ENCODE data around the gene DDI2. TPM values are rescaled to one million over a fixed set of nuclear protein-coding genes. Genes with fewer than 3 reads are reported as not detected.

Gene DDI2
- total RNA-seq, 1 donor from 2014 or later = 53.0 TPM

DNA sequence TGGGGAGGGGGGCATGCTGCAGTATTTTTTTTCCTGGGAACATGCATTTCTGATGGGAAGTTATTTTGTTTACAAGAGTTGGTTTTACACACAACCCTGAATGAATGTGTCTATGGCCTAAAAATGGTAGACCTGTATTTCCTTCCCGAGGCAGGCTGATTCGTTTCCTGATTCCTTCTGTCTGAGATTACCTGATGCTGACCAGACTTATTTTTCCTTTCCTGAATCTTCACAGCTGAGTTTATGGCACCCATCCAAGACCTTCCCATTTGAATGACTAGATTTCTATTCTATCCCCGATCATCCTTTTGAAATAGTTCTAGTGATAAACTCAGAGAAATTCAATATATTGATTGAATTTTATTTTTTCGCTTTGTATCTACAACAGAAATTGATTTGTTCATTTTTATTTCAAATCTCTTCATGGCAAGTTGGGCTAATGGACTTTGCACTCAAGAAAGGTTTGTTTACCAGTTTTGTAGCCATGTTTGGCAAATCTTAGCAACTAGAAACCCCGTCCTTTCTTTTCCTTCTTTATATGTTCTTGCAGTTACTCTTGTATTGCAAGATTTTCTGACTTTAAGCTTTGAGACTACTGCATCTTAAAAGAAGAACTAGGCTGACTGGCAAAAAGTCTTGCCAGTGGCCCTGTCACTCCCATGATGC is 51.0 kb downstream of the DDI2 start:
- H3K9me3 Mint-ChIP-seq = no peaks in the 10 kb centered on the region
- no peaks in the 10 kb centered on the region for H3K27me3 Mint-ChIP-seq
- DNase-seq = no peak
- H3K4me1 Mint-ChIP-seq = no peaks in the 10 kb centered on the region
- no peak overlapping the region for H3K27ac Mint-ChIP-seq
- intact Hi-C loops (cut with micrococcal nuclease) = no loop called here
- peaks cover 7% of the 10 kb centered on the region for H3K36me3 Mint-ChIP-seq (ENCODE audit: low read depth)
- H3K4me3 Mint-ChIP-seq = no peak overlapping the region

DNA sequence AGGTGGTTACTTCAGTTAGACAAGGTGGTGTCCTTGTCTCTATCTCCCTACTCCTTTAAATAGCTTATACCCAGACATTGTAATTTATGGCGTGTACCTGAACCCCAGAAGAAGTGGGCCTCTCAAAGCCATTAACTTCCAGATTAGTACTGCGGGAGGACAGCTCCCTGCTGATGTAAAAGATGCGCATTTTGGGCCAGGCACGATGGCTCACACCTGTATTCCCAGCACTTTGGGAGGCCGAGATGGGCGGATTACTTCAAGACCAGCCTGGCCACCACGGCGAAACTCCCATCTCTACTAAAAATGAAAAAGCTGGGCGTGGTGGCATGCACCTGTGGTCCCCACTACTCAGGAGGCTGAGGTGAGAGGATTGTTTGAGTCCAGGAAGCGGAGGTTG is 51.8 kb downstream of the DDI2 start:
- Mint-ChIP-seq H3K27ac (no peak overlapping the region), H3K4me3 (no peak overlapping the region), H3K9me3 (no peaks in the 10 kb centered on the region), H3K36me3 (ENCODE audit: low read depth) (peaks cover 7% of the 10 kb centered on the region), H3K4me1 (no peaks in the 10 kb centered on the region), H3K27me3 (no peaks in the 10 kb centered on the region)
- intact Hi-C loops (cut with micrococcal nuclease) = no loop called here
- DNase-seq = no peak

DNA sequence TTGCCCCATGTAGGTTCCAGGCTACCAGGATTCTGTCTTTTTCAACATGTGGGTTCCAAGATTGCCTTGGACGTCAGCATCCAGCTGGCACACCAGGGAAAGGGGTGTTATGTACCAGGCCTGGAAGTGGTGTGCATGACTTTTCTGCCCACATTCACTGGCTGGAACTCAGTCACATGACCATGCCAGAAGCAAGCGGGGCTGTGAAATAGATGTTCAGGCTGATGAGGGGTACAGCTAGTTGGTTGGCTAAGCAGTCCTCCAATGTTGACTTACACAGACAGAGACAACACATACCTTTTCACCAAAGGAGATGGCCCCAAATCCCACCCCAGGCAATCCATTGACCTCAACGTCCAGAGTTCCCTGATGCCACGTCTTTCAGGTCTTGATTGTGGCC is 52.6 kb downstream of the DDI2 start:
- Mint-ChIP-seq H3K4me1 (no peaks in the 10 kb centered on the region), H3K4me3 (no peak overlapping the region), H3K36me3 (ENCODE audit: low read depth) (peaks cover 7% of the 10 kb centered on the region), H3K27ac (no peak overlapping the region), H3K27me3 (no peaks in the 10 kb centered on the region), H3K9me3 (no peaks in the 10 kb centered on the region)
- intact Hi-C loops (cut with micrococcal nuclease) = no loop called here
- DNase-seq = no peak

DNA sequence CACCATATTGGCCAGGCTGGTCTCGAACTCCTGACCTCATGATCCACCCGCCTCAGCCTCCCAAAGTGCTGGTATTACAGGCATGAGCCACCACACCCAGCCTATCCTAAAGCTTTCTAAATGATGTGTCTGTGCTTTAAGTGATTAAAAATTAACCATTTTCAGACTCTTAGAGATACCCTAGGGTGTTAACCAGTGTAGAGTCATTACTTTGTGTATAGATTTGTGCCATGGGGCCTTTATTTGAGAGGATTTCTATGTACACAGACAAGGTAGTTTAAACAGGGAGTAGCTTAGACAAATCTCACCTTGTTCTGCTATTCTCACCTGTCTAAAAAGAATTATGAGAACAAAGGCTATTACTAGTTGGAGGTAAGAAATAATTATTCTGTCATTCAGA is 54.2 kb downstream of the DDI2 start:
- Mint-ChIP-seq H3K27ac (no peak overlapping the region), H3K4me1 (no peaks in the 10 kb centered on the region), H3K4me3 (no peak overlapping the region), H3K27me3 (no peaks in the 10 kb centered on the region), H3K9me3 (no peaks in the 10 kb centered on the region), H3K36me3 (ENCODE audit: low read depth) (peaks cover 4% of the 10 kb centered on the region)
- DNase-seq = no peak
- intact Hi-C loops (cut with micrococcal nuclease) = no loop called here

DNA sequence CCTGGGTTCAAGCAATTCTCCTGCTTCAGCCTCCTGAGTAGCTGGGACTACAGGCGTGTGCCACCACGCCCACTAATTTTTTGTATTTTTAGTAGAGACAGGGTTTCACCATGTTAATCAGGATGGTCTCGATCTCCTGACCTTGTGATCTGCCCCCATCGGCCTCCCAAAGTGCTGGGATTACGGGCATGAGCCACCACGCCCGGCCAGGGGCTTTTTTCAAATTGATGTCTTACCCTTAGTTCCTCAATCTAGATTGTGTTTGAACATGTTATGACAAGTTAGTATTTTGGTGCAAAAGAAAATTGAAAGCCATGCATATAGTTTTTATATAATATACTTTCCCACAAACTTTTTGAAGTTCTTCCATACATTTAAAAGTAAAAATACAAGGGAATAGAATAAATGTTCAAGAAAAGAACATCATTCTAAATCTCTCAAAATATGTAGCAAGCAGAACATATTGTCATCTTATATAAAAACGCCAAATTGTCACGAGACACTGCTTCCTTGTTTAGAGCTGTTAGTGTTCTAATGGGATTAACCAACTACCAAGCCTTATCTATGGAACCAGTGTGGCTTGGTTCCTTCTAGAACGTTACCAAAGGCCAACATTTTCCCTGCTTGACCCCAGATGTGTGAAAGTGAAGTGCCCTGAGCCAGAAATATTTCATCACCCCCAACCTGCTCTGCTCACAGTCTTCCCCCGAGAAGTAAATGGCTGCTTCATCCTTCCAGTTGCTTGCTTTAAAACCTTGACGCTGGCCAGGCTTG is 57.3 kb downstream of the DDI2 start:
- H3K9me3 Mint-ChIP-seq = no peaks in the 10 kb centered on the region
- H3K4me3 Mint-ChIP-seq = no peak overlapping the region
- intact Hi-C loops (cut with micrococcal nuclease) = no loop called here
- H3K36me3 Mint-ChIP-seq (ENCODE audit: low read depth) = no peaks in the 10 kb centered on the region
- peaks cover 3% of the 10 kb centered on the region for H3K4me1 Mint-ChIP-seq
- DNase-seq = no peak
- H3K27ac Mint-ChIP-seq = no peak overlapping the region
- H3K27me3 Mint-ChIP-seq = no peaks in the 10 kb centered on the region

DNA sequence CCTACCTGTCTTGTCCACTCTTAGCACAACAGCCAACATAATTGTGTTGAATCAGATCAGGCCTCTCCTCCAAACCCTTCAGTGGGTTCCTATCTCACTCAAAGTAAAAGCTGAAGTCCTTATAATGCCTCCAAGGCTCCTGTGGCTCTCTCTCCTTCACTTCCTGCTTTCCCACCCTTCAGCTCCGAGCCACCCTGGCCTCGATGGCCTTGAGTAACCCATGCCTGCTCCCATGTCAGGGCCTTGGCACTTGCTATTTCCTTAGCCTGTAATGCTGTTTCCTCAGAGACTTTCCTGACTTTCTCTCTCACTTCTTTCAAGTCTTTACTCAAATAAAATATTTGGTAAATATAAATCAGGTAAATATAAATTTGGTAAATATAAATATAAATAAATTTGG is 58.8 kb downstream of the DDI2 start:
- no peak for DNase-seq
- no peak overlapping the region for H3K4me3 Mint-ChIP-seq
- peaks cover 10% of the 10 kb centered on the region for H3K4me1 Mint-ChIP-seq
- H3K9me3 Mint-ChIP-seq = no peaks in the 10 kb centered on the region
- H3K27me3 Mint-ChIP-seq = no peaks in the 10 kb centered on the region
- H3K27ac Mint-ChIP-seq = no peak overlapping the region
- intact Hi-C loops (cut with micrococcal nuclease) = no loop called here
- H3K36me3 Mint-ChIP-seq (ENCODE audit: low read depth) = no peaks in the 10 kb centered on the region

DNA sequence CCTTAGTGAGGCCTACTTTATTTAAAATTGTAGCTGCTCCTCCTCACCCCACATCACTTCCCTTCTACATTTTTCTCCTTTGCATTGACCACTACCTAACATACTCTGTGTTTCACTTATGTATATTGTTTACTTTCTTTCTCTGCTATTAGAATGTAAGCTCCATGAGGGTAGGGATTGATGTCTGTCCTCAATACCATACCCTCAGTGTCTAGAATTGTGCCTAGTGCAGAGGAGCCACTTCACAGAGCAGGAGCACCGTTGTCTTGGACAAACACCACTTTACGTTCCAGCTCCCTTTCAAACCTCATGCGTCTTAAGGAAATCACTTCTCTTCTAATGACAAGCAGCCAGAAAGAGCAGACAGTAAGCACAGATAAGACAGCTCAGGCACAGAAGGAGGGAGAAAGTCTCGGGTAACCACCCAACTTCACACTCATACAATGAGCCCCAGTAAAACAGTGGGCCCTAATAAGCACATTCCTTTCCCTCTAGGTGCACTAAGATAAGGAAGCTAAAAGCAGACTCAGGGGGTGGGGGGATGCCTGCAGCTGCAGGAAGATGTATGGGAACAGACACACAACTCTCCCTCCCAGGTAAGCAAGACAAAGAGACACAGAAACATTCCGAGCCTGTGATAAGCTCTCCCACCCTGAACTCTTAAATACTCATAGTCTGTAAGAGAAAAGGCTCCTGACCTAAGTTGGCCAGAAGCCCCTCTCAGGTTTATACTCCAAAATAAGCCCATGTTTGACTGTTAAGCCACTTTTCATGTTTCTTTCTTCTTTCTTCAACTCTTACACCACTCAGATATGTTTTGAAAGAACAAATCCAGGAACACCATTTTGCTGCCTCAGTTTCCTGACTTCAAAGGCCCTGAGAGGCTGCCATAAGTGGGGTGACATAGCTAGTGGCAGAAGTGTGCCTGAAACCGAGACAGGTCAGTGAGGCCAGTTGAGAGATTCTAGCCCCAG is 59.7 kb downstream of the DDI2 start:
- no peak overlapping the region for H3K27ac Mint-ChIP-seq
- no peaks in the 10 kb centered on the region for H3K27me3 Mint-ChIP-seq
- peaks cover 14% of the 10 kb centered on the region for H3K4me1 Mint-ChIP-seq
- intact Hi-C loops (cut with micrococcal nuclease) = no loop called here
- H3K4me3 Mint-ChIP-seq = no peak overlapping the region
- DNase-seq = no peak
- H3K36me3 Mint-ChIP-seq (ENCODE audit: low read depth) = no peaks in the 10 kb centered on the region
- no peaks in the 10 kb centered on the region for H3K9me3 Mint-ChIP-seq

DNA sequence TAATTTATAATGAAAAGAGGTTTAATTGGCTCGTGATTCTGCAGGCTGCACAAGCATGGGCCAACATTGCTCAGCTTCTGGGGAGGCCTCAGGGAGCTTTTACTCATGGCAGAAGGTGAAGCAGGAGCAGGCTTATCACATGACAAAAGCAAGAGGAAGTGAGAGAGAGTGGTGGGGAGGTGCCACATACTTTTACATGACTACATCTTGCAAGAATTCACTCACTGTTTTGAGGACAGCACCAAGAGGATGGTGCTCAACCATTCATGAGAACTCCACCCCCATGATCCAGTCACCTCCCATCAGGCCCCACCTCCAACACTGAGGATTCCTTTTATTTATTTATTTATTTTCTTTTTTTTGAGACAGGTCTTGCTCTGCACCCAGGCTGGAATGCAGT is 61.3 kb downstream of the DDI2 start:
- Mint-ChIP-seq H3K27me3 (no peaks in the 10 kb centered on the region), H3K4me3 (no peak overlapping the region), H3K9me3 (no peaks in the 10 kb centered on the region), H3K36me3 (ENCODE audit: low read depth) (no peaks in the 10 kb centered on the region), H3K4me1 (peaks cover 17% of the 10 kb centered on the region), H3K27ac (no peak overlapping the region)
- intact Hi-C loops (cut with micrococcal nuclease) = no loop called here
- DNase-seq = no peak

DNA sequence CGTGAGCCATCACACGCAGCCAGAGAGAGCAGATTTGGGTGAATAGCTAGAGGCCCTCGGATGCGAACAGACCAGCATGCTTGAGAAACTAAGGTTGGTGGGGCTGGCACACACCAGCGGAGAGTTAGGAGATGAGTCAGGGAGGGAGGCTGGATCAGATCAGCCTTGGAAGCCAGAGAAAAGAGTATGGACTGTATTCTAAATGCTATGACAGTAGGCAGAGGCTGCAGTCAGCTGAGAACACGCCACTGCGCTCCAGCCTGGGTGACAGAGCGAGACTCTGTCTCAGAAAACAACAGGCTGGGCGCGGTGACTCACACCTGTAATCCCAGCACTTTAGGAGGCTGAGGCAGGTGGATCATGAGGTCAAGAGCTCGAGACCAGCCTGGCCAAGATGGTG is 62.9 kb downstream of the DDI2 start:
- no peaks in the 10 kb centered on the region for H3K27me3 Mint-ChIP-seq
- H3K4me1 Mint-ChIP-seq = peaks cover 20% of the 10 kb centered on the region
- DNase-seq = no peak
- intact Hi-C loops (cut with micrococcal nuclease) = loop anchor here (5.0 kb wide), 1 partner anchor 153 kb away; the partner anchor contains the start of gene DNAJC16
- no peak overlapping the region for H3K27ac Mint-ChIP-seq
- H3K36me3 Mint-ChIP-seq (ENCODE audit: low read depth) = peaks cover 2% of the 10 kb centered on the region
- no peaks in the 10 kb centered on the region for H3K9me3 Mint-ChIP-seq
- no peak overlapping the region for H3K4me3 Mint-ChIP-seq

DNA sequence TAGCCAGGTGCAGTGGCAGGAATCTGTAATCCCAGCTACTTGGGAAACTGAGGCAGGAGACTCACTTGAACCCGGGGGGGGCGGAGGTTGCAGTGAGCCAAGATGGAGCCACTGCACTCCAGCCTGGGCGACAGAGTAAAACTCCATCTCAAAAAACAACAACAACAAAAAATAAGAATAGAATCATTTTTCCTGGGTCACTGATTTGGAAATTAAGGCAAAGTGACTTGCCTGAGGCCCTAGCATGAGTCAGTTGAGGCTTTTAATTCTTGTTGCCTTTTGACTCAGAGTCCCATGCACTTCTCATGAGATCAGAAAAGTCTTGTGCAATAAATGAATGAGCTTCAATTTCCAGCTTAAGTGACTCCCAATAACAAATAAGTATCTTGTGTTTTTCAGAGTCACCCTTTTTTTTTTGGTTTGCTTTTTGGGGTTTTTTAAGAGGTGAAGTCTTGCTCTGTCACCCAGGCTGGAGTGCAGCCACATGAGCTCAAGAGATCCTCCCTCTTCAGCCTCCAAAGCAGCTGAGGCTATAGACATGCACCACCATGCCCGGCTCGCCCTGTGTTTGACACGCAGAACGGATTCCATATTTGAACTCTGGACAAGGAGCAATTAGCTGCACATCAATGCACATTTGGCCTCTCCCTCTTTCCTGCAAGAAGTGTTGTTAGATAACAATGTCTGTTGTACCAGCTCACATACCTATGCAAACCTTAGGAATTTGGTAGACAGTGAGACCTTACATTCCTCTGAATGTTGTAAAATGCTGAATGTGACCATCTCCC is 63.5 kb downstream of the DDI2 start:
- no peaks in the 10 kb centered on the region for H3K27me3 Mint-ChIP-seq
- intact Hi-C loops (cut with micrococcal nuclease) = loop anchor here (5.0 kb wide), 1 partner anchor 153 kb away; the partner anchor contains the start of gene DNAJC16
- peaks cover 4% of the 10 kb centered on the region for H3K36me3 Mint-ChIP-seq (ENCODE audit: low read depth)
- H3K27ac Mint-ChIP-seq = peak overlapping the region; percentile 67
- H3K4me3 Mint-ChIP-seq = no peak overlapping the region
- peaks cover 23% of the 10 kb centered on the region for H3K4me1 Mint-ChIP-seq
- no peak for DNase-seq
- no peaks in the 10 kb centered on the region for H3K9me3 Mint-ChIP-seq

DNA sequence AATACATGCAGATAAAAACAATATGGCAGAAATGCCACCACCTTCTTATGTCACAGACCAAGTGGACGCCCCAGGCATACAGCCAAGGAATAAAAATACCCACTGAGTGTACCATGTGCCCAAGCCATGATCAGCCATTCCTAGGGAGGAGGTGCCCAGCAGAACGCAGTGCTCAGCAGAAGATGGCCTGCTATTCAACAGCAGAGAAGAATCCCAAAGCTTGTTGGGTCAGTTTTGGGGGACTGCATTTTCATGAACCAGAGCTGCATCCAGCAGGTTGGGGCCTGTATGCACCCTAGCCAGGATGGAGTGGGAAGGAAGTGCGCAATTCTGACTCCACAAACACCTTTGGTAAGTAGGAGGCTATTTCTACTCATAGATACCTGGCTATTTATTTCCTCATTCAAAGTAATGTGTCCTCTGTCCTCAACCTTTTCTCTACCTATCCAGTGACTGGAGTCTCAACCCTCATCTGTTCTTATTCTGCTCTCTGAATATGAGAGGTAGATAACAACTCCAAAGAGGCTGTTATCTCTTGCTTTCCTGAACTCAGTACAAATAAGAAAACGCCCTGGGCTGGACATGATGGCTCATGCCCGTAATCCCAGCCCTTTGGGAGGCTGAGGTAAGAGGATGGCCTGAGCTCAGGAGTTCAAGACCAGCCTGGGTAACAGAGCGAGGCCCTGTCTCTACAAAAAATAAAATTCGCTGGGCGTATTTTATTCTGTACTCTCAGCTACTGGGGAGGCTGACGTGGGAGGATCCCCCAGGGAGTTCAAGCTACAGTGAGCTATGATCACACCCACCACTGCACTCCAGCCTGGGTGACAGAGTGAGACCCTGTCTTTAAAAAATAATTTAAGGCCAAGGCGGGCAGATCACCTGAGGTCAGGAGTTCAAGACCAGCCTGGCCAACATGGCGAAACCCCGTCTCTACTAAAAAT is 64.4 kb downstream of the DDI2 start:
- H3K9me3 Mint-ChIP-seq = no peaks in the 10 kb centered on the region
- peaks cover 6% of the 10 kb centered on the region for H3K36me3 Mint-ChIP-seq (ENCODE audit: low read depth)
- no peak for DNase-seq
- peak overlapping the region; percentile 25 for H3K27ac Mint-ChIP-seq
- intact Hi-C loops (cut with micrococcal nuclease) = loop anchor here (5.0 kb wide), 1 partner anchor 154 kb away; the partner anchor contains the start of gene DNAJC16
- H3K4me3 Mint-ChIP-seq = no peak overlapping the region
- no peaks in the 10 kb centered on the region for H3K27me3 Mint-ChIP-seq
- peaks cover 27% of the 10 kb centered on the region for H3K4me1 Mint-ChIP-seq

DNA sequence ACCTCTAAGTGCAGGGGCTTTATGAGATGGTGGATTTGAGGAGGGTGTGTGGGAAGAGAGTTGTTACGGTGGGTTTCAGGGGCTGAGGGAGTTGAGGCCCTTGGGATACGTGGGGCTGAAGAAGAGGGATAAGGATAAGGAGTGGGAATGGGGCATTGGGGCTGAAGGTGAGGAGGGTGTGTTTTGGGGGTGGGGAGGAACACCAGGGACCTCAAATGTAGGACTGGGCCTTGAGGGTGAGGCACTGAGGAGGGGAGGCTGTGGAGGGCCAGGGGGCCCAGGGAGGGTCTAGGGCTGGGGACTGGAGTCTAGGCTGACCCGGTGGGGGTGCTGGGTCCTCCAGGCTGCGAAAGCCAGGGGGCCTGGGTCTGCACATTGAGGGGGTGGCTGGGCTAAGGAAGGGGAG is 65.7 kb downstream of the DDI2 start:
- H3K9me3 Mint-ChIP-seq = no peaks in the 10 kb centered on the region
- peak overlapping the region; percentile 86 for H3K27ac Mint-ChIP-seq
- H3K27me3 Mint-ChIP-seq = no peaks in the 10 kb centered on the region
- H3K4me3 Mint-ChIP-seq = peak overlapping the region; percentile 77
- intact Hi-C loops (cut with micrococcal nuclease) = loop anchor here (5.0 kb wide), 1 partner anchor 156 kb away; the partner anchor contains the start of gene DNAJC16
- no peak for DNase-seq
- H3K4me1 Mint-ChIP-seq = peaks cover 36% of the 10 kb centered on the region
- H3K36me3 Mint-ChIP-seq (ENCODE audit: low read depth) = peaks cover 13% of the 10 kb centered on the region
